Uterus (tissue), 2 donors: ENCODE results near the gene AP1S3.
"Not testable (repeated sequence)": the region's sequence is repeated elsewhere in the genome, so short reads cannot be mapped to it uniquely, and the experiment has no call there.

Experiments used
- CTCF ChIP-seq, 4 experiments: fragments of 200-600 bp in 2 of 4; fragments of 450-650 bp in 2 of 4; sonication (generic) in 2 of 4; IDR thresholded peaks; one replicate each; pipeline ENCODE4 v1.5.1; 2016 to 2019; ENCODE audit warnings: antibody characterized with exemption in 4 of 4, mild to moderate bottlenecking in 2 of 4, moderate library complexity in 1 of 4
- POLR2A ChIP-seq, 2 donors: fragments of 450-650 bp; IDR thresholded peaks; one replicate each; pipeline ENCODE4 v1.6.1; 2016; ENCODE audit warnings: antibody characterized with exemption in 2 of 2, mild to moderate bottlenecking in 1 of 2, moderate library complexity in 1 of 2

- not testable (repeated sequence) for TF ChIP-seq CTCF, POLR2A (IDR thresholded peaks at IDR 0.05)
Observed at GRCh38 chr2:223788106-223788505, 49.3 kb downstream of the AP1S3 start.
